Measurements from ENCODE around the gene TREML2.
"Not testable (repeated sequence)": the region's sequence is repeated elsewhere in the genome, so short reads cannot be mapped to it uniquely, and the experiment has no call there.

Gene TREML2

DNA sequence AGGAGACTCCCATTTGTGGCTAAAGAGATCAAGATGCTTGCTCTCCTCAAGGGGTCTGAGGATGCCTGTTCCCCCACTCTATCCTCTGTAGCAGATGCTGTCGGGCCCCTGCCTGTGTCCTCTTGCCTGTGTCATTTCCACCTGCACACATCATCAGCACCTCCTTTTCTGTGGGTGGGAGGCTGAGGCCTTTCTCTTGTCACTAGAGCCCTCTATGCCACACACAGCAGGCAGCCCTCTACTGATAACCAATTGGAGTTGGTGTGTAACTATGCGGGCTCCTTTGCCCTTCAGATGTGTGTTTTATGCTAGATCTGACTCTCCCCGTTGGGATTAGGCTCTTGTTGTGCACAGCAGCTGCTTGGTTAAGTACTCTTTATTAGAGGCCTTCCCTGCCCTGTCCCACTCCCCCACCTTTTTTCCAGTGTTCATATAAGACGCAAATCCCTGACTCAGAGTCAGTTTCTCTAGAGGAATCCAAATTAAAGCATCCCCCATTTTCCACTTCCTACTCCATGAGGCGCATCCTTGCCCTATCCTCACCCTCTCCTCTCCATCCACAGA lies 7.7 kb downstream of the TREML2 start:
- no peak overlapping the region for H3K9ac ChIP-seq (ENCODE audit: low read depth, low read length)
- H3K36me3 ChIP-seq (ENCODE audit: insufficient read depth, low read length) = no peaks in the 10 kb centered on the region
- H3K4me1 ChIP-seq (ENCODE audit: insufficient read depth, low read length) = no peaks in the 10 kb centered on the region
- peaks cover 9% of the 10 kb centered on the region for H3K9me3 ChIP-seq (ENCODE audit: control insufficient read depth, insufficient read depth, low read length)

GRCh38 chr6:41191569-41191968 lies 9.4 kb downstream of the TREML2 start:
- Histone ChIP-seq H3K9ac (ENCODE audit: low read depth, low read length) (no peak overlapping the region), H3K9me3 (ENCODE audit: control insufficient read depth, insufficient read depth, low read length) (peaks cover 9% of the 10 kb centered on the region), H3K36me3 (ENCODE audit: insufficient read depth, low read length) (no peaks in the 10 kb centered on the region), H3K4me1 (ENCODE audit: insufficient read depth, low read length) (no peaks in the 10 kb centered on the region)

DNA sequence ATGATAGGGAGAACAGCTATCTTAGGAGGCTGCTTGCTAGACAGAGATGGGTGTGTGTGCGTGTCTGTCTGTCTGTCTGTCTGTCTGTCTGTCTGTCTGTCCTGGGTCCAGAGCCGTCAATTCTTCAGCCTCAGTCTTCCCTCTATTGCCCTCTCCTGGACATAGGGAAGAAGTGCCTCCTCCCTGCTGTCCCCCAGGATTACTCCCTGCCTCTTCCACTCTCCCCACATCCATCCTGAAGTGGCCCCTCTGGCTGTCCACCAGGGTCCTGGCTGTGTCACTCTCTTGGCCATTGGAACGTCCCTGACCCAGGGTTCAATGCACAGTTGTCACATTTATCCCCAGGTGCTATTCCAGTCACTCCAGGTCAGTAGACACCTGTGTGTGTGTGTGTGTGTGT lies 10.2 kb downstream of the TREML2 start:
- H3K36me3 ChIP-seq (ENCODE audit: insufficient read depth, low read length) = no peaks in the 10 kb centered on the region
- H3K4me1 ChIP-seq (ENCODE audit: insufficient read depth, low read length) = no peaks in the 10 kb centered on the region
- H3K9ac ChIP-seq (ENCODE audit: low read depth, low read length) = no peak overlapping the region
- H3K9me3 ChIP-seq (ENCODE audit: control insufficient read depth, insufficient read depth, low read length) = peaks cover 9% of the 10 kb centered on the region

DNA sequence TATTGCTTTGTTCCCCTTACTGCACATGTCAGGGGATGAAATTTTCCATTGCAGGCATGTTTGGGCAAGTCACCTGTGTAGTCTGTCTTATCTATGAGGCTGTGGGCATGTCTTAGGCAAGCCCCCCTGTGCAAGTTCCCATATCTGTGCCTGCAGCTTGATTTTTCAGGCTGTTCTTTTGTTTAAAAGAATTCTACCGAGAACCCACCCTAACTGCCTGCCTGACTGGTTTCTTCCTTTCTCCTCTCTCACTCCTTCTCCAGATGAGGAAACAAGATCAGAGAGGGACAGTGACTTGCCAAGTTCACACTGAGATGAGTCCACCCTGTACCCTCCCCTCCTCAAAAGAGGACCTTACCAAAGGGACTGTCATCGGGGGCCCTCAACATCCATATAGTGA lies 11.0 kb downstream of the TREML2 start:
- Histone ChIP-seq H3K36me3 (ENCODE audit: insufficient read depth, low read length) (no peaks in the 10 kb centered on the region), H3K9me3 (ENCODE audit: control insufficient read depth, insufficient read depth, low read length) (peaks cover 9% of the 10 kb centered on the region), H3K4me1 (ENCODE audit: insufficient read depth, low read length) (no peaks in the 10 kb centered on the region), H3K9ac (ENCODE audit: low read depth, low read length) (no peak overlapping the region)

GRCh38 chr6:41189046-41189445 lies 11.9 kb downstream of the TREML2 start:
- H3K9ac ChIP-seq (ENCODE audit: low read depth, low read length); H3K36me3 ChIP-seq (ENCODE audit: insufficient read depth, low read length): not testable (repeated sequence)

GRCh38 chr6:41187924-41188886 lies 12.7 kb downstream of the TREML2 start:
- Histone ChIP-seq H3K9ac (ENCODE audit: low read depth, low read length) (no peak overlapping the region), H3K4me1 (ENCODE audit: insufficient read depth, low read length) (no peaks in the 10 kb centered on the region), H3K9me3 (ENCODE audit: control insufficient read depth, insufficient read depth, low read length) (peaks cover 9% of the 10 kb centered on the region), H3K36me3 (ENCODE audit: insufficient read depth, low read length) (no peaks in the 10 kb centered on the region)

More at GRCh38 chr6:41189046-41189445, 11.9 kb downstream of the TREML2 start:
- H3K4me1 ChIP-seq (ENCODE audit: insufficient read depth, low read length); H3K9me3 ChIP-seq (ENCODE audit: control insufficient read depth, insufficient read depth, low read length): not testable (repeated sequence)

GRCh38 chr6:41186031-41186562 lies 14.9 kb downstream of the TREML2 start:
- H3K4me1 ChIP-seq (ENCODE audit: insufficient read depth, low read length) = no peaks in the 10 kb centered on the region
- H3K36me3 ChIP-seq (ENCODE audit: insufficient read depth, low read length) = no peaks in the 10 kb centered on the region
- H3K9ac ChIP-seq (ENCODE audit: low read depth, low read length) = no peak overlapping the region
- peaks cover 9% of the 10 kb centered on the region for H3K9me3 ChIP-seq (ENCODE audit: control insufficient read depth, insufficient read depth, low read length)

GRCh38 chr6:41184761-41185160 lies 16.2 kb downstream of the TREML2 start:
- Histone ChIP-seq H3K9ac (ENCODE audit: low read depth, low read length) (no peak overlapping the region), H3K4me1 (ENCODE audit: insufficient read depth, low read length) (no peaks in the 10 kb centered on the region)

DNA sequence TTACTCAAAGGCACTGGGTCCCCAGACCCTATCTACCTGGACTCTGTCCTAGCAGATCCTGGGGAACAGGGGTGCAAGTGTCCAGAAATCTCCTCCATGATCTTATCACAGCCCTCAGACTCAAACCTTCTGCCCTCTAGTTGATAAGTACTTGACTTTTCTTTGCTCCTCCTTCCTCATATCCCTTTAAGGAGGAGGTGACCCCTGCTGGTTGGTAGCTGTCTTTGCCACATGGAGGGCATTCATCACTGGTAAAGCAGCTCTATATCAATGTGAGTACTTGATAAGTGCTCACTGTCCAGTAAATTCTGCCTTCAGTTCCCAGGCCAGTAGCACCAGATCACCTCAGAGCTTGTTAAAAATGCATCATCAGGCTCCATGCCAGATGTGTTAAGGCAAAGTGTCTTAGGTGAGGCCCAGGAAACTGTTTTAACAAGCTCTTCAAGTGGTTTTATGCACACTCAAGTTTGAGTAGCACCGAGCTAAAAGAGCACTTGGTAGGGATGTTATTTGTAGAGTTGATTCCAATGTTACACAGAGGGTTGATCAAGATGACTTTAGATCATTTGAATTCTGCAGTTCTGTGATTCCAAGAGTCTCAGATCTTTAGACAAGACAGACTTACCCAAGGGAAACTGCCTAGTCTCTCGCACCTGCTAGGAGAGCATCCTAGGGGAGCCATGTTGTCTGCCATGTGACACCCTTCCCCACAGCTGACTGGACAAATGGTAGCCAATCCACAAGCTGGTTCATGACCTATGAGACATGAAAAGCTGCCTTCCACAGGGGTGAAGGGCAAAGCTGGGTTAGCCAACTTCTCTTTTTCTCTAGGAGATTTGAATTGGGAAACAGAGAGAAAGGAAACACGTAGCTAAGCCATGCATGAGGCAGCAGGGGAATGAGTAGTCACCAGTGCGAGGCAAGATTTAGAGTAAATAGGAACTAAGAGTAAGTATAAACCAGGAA lies 18.6 kb downstream of the TREML2 start:
- H3K9me3 ChIP-seq (ENCODE audit: control insufficient read depth, insufficient read depth, low read length) = no peaks in the 10 kb centered on the region
- H3K4me1 ChIP-seq (ENCODE audit: insufficient read depth, low read length) = no peaks in the 10 kb centered on the region
- H3K9ac ChIP-seq (ENCODE audit: low read depth, low read length) = no peak overlapping the region
- H3K36me3 ChIP-seq (ENCODE audit: insufficient read depth, low read length) = no peaks in the 10 kb centered on the region

More at GRCh38 chr6:41184761-41185160, 16.2 kb downstream of the TREML2 start:
- Histone ChIP-seq H3K9me3 (ENCODE audit: control insufficient read depth, insufficient read depth, low read length) (peaks cover 6% of the 10 kb centered on the region), H3K36me3 (ENCODE audit: insufficient read depth, low read length) (no peaks in the 10 kb centered on the region)

- Histone ChIP-seq H3K4me1 (ENCODE audit: insufficient read depth, low read length) (no peaks in the 10 kb centered on the region), H3K36me3 (ENCODE audit: insufficient read depth, low read length) (no peaks in the 10 kb centered on the region), H3K9me3 (ENCODE audit: control insufficient read depth, insufficient read depth, low read length) (no peaks in the 10 kb centered on the region), H3K9ac (ENCODE audit: low read depth, low read length) (no peak overlapping the region)
These were observed 19.4 kb downstream of the TREML2 start for GRCh38 chr6:41181566-41181965.

DNA sequence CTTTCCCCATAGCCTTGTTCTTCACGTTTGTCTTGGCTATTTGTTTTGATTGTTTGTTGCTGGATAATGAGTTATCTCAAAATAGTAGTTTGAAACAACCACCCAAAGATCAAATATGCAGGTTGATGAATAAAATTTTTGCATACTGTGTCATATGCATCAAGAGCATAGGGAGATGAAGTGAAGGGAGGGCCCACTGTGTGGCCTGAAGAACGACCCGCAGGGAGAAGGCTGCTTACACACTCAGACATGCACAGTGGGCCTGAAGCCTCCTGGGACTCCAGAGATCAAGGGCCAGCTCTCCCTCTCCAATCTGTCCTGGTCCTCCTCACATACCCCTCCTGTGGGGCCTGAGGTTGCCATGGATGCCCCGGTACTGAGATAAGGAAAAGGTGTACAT lies 21.8 kb downstream of the TREML2 start:
- Histone ChIP-seq H3K9ac (ENCODE audit: low read depth, low read length) (no peak overlapping the region), H3K36me3 (ENCODE audit: insufficient read depth, low read length) (no peaks in the 10 kb centered on the region), H3K4me1 (ENCODE audit: insufficient read depth, low read length) (no peaks in the 10 kb centered on the region), H3K9me3 (ENCODE audit: control insufficient read depth, insufficient read depth, low read length) (no peaks in the 10 kb centered on the region)

DNA sequence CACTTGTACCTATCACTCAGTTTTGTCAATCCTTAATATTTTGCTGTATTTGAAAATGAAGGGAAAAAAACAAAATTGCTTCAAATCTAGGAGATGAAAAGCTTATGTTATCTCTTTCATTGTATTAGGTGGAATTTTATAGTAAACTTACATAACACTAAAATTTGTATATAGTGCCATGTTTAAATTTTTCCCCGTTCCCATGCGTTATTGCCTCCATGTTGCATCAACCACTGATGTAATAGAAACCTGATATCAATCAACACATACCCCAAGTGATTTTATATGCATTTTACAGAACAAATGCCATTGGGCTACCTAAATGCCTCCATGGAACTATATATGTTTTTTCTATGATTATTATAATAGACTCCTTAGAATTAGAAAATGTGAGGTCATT lies 23.3 kb downstream of the TREML2 start:
- H3K9me3 ChIP-seq (ENCODE audit: control insufficient read depth, insufficient read depth, low read length) = no peaks in the 10 kb centered on the region
- H3K4me1 ChIP-seq (ENCODE audit: insufficient read depth, low read length) = no peaks in the 10 kb centered on the region
- no peak overlapping the region for H3K9ac ChIP-seq (ENCODE audit: low read depth, low read length)
- H3K36me3 ChIP-seq (ENCODE audit: insufficient read depth, low read length) = no peaks in the 10 kb centered on the region

DNA sequence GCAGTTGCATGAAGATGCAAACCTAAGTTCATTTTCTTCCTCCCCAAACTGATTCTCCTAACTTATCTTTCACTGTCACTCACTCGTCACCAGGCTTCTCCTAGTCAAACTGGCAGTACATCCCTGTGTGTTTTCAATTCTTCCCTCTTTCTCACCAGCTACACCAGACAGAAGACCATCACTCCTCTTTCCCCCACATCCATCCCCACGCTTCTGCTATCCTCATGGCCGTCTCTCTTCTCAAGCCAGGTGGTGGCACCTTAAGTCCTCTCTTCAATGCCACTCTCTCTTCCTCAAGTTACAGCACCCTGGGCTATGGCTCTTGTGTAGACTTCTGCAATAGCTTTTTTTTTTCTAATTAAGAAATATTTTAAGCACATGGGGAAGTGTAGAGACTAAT lies 23.7 kb downstream of the TREML2 start:
- no peaks in the 10 kb centered on the region for H3K9me3 ChIP-seq (ENCODE audit: control insufficient read depth, insufficient read depth, low read length)
- H3K4me1 ChIP-seq (ENCODE audit: insufficient read depth, low read length) = no peaks in the 10 kb centered on the region
- H3K36me3 ChIP-seq (ENCODE audit: insufficient read depth, low read length) = no peaks in the 10 kb centered on the region
- no peak overlapping the region for H3K9ac ChIP-seq (ENCODE audit: low read depth, low read length)

GRCh38 chr6:41176189-41176588 lies 24.8 kb downstream of the TREML2 start:
- Histone ChIP-seq H3K9ac (ENCODE audit: low read depth, low read length) (no peak overlapping the region), H3K9me3 (ENCODE audit: control insufficient read depth, insufficient read depth, low read length) (no peaks in the 10 kb centered on the region), H3K4me1 (ENCODE audit: insufficient read depth, low read length) (peaks cover 4% of the 10 kb centered on the region; the same call in 1 of the 2 replicates), H3K36me3 (ENCODE audit: insufficient read depth, low read length) (no peaks in the 10 kb centered on the region)

All from ES-I3 (cell line).